GM19240 (cell line): ENCODE results near the gene SERINC1.

ENCODE experiments used
- DNase-seq: peaks from one replicate; pipeline ENCODE4 v3.0.0; 2011; ENCODE audit warnings: low spot score; ENCODE audit not compliant: insufficient read length

SERINC1 gene

DNA sequence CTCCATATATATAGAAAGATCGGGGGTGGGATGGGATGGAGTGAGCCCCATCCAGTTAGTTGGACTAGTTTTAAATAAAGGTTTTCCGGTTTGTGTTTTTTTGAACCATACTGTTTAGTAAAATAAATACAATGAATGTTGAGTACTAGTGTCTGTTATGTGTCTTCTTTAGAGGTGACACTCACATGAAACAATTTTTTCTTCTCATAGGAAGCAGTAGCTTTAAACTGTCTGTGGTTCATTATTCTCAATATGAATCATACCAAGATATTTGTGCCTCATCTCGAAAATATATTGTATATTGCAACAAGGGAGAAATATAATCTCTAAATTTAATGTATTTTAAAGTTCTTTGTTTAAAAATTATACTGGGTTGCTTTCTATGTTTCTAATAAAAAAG lies 38.8 kb downstream of the SERINC1 start:
- DNase-seq, result no peak

DNA sequence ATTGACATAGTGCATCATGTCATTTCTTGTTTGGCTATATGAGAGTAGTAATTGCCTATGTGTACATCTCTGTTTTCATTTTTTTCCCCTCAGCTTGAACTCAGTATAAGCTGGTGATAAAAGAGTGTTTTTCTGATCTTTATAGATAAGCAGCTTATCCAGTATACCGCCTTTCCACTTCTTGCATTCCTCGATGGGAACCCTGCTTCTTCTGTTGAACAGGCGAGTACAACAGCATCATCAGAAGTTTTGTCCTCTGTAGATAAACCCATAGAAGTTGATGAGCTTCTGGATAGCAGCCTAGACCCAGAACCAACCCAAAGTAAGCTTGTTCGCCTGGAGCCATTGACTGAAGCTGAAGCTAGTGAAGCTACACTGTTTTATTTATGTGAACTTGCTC lies 39.8 kb downstream of the SERINC1 start:
- no peak for DNase-seq

DNA sequence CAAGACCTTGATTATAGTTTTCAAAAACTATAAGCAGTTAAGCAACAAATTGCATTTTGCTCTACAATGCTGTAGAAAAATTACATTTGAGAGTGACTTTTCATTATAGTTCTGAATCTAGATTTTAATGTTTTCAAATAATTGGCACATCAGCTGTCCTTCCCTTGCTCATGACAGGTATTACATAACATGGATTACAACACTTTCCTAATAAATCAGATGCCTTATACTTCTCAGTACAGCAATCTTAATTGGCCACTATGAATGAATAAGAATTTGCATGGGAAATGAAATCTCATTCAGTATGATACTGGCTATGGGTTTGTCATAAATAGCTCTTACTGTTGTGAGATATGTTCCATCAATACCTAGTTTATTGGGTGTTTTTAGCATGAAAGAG lies 42.3 kb downstream of the SERINC1 start:
- no peak for DNase-seq

DNA sequence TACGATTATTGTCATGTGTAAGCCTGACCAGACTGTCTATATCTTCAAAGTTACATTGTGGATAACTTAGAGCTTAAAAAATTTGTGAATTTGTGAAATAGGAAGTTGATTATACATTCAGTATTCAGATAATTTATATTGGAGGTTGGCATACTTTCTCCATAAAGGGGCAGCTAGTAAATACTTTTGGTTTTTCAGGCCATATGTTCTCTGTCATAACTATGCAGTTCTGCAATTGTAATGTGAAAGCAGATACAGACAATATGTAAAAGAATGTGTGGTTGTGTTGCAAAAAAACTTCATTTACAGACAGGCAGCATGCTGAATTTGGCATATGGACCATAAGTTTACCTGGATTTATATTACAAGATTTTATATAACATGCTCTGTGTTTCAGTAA lies 42.8 kb downstream of the SERINC1 start:
- DNase-seq, result no peak

DNA sequence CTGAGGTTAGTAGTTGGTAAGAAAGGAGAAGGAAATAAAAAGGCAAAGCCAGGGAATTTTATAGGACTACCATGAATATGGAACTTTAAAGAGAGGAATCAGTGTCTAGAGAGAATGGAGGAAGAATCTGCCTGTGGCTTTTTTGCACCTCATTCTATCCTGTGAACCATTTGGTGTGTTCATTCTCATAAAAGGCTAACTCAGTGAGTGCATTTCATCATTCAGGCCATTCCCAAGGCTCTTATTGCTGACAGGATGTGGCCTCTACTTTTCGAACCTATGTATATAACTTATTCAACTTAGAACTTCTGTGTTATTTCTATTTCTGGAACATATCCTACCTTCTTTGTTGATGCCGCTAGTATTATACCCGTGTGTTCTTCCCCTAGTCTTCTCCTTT lies 45.0 kb downstream of the SERINC1 start:
- DNase-seq, result no peak

DNA sequence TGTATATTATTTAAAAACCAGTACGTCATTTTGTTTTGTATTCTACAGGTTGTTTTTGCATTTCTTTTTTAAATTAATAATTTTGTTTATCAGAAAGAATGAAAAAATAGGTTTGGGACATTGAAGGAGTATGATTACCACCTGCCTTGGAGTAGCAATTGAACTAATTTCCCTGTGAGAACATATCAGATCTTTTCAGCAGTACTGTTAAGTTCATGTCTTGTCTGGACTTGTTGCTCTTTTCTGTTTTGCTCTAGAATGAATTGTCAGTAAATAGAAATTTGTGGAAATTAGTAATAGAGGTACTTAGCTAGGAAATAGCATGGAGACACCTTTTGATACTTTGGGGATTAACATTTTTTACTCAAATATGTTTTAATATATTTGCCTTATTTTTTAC lies 47.9 kb downstream of the SERINC1 start:
- DNase-seq, result no peak

DNA sequence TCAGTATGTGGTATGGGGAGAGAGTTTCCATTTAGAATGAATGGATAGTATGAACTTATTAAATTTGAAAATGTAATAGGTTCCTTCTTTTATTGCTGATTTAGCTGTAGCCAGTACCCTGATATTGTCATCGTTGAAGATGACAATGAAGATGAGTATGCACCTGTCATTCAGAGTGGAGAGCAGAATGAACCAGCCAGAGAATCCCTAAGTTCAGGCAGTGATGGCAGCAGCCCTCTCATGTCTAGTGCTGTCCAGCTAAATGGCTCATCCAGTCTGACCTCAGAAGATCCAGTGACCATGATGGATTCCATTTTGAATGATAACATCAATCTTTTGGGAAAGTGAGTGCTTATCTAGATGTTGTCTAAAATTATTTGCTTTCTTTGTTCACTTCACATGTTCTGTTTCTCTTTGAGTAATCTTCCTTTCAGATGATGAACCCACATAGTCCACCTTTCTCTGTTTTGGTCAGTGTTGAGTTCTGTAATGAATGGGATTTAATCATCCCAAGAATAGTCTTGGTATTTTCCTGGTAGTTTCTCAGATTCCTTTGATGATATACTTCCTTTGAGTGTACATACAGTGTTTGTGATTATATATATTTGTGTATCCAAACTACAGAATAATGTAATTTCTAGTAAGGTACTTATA lies 48.9 kb downstream of the SERINC1 start:
- DNase-seq, result no peak

DNA sequence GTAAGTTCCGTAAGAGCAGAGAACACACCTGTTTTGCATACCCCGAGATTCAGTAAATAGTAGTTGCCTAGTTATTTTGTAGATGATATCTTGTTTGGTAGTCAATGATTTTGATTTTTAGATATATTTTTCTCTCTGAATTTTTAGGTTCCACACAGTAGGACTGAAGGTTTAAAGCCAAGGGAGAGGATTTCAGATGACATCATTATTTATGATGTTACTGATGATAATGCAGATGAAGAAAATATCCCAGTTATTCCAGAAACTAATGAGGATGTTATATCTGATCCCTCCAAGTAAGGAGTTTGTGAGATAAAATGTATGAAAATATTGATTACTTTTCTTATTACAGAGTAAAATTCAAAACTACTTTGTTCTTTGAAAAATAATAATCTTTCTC lies 49.6 kb downstream of the SERINC1 start:
- DNase-seq, result no peak

DNA sequence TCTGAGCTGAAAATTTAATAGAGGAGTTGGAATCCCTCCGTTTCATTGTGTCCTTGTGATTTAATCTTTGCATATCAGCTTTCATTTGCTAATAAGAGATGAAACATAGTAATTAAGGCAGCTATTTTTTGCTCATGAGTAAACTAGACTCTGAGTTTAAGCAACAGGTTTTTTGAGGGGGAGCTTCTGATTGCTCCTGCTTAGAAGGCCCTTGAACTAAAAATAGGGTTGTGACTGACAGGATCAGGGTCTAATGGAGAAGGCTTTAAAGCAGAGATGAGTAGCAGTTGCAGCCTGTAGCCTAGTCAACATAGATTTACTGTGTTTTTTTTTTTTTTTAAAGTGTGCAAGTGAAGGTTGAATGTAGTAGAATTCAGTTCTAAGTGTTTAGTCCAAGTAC lies 54.8 kb downstream of the SERINC1 start:
- DNase-seq, result no peak

DNA sequence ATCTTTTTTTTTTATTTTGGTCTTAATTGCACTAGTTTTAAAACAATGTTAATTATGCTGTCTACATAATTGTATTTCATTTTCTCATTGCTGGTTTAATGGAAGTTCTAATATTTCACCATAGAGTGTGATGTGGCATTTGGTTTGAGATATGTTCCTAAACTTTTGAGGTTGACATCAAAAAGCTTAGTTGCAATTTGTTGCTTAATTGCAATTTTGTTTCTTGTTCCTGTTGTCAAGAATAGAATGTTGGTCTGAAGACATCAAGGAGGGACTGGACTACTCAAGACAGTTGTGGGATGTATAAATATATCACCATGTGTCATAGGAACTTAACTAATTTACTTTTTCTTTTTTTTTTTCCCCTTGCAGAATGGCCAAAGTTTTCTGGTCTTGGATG lies 59.6 kb downstream of the SERINC1 start:
- DNase-seq, result no peak

DNA sequence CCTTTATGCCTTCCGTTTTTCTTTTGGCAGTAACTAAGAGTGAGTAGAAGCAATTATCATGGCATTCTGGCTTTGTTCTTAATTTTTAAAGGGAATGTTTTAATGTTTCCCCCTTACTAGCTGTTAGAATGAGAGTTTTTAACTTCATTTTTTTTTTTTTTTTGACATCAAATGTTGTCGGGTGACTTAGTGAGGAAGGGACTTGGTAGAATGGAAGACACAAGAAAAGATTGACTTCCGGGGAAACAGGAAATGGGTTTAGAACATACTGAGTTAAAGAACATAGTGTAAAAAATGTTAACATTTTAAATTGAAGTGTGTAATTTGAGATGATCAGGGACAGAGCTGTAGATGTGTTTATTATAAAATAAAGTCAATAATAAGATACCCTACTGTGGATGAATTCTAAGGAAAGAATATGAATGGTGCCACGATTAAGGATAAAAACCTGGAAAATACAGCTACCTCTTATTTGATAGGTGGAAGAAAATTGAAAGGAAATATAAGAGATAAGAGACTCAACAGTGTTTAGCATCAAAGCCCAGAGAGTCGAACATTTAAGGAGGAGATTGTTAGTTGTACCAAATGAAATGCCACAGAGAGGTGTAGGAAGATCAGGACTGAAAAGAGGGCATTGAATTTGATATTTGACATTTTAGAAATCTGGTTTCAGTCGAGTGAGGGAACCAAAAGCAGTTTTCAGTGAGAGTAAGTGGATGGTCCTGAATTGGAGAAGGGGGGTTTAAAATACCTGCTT lies 62.7 kb downstream of the SERINC1 start:
- no peak for DNase-seq

DNA sequence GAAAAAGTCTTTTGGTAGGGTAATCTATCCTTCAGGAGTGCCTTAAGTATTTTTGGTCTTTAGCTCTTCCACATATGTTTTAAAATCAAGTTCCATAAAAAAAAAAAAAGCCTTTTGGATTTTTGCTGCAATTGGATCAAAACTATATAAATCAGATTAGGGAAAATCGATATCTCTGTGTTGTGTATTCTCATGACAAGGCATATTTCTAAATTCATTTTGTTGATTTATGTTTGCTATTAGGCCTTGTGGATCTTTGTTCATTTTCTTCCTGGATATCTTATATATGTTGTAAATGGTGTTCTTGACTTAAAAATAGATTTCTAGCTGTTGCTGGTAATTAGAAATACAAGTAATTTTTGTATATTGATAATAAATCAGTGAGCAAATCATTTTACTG lies 63.4 kb downstream of the SERINC1 start:
- DNase-seq, result no peak

DNA sequence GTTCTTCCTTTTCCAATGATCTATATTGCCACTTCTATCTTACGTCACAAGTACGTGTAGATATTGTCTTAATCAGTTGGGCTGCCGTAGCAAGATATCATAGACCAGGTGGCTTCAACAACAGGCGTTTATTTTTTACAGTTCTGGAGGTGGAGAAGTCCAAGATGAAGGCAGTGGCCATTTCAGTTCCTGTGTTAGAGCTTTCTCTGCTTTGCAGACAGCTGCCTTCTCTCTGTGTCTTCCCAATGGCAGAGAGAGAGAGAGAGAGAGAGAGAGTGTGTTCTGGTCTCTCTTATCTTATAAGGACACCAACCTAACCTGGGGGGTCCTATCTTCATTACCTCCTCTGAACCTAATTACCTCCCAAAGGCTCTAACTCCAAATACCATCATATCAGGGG lies 63.9 kb downstream of the SERINC1 start:
- DNase-seq, result no peak

DNA sequence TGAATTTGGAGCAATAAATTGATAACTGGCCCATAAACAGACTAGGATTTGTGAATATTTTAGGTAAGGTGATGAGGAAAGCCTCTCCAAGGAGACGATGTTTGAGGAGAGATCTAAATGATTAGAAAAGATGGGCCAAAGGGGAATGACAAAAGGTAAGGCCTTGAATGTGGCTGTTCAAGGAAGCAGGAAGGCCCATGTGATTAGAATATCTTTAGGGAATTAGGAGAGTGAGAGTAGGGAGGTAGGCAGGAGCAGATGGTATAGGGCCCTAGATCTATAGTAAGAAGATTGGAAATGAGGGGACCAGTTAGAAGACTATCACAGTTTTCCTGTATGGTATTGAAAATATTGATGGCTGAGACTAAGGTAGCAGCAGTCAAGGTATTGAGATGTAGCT lies 65.4 kb downstream of the SERINC1 start:
- no peak for DNase-seq

DNA sequence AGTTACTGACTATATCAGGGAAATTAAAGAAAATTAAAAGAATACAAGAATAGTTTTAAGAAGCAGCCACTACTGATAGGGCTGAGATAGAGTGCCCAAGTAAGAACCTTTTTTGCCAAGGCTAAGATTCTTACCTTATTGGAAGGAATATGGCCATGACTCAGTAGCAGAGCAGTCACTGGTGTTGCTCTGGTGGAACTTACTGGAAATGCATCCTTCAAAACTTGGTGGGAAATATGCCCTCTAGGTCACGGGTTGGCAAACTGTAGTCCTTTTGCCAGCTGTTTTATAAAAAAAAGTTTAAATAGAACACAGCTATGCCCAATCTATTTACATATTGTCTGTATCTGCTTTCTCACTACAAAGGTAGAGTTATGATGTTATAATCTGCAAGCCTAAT lies 66.2 kb downstream of the SERINC1 start:
- DNase-seq, result no peak

DNA sequence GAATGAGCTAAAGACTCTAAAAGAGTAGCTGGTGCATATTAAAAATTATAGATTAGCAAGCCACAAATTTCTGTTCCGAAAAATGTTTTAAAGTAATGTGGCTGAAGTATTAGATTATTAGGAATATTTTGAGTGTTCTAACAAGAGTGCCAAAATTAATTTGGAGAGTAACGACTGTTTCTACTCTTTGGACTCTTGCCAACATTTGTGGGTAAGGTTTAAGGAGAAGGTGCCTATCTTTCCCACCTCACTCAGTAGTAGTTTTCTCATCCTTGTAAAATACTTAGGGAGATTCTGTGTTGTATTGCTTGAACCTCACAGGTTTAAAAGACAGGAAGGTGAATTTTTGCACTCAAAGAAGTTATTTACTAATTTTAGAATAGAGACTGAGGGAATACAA lies 67.2 kb downstream of the SERINC1 start:
- no peak for DNase-seq

DNA sequence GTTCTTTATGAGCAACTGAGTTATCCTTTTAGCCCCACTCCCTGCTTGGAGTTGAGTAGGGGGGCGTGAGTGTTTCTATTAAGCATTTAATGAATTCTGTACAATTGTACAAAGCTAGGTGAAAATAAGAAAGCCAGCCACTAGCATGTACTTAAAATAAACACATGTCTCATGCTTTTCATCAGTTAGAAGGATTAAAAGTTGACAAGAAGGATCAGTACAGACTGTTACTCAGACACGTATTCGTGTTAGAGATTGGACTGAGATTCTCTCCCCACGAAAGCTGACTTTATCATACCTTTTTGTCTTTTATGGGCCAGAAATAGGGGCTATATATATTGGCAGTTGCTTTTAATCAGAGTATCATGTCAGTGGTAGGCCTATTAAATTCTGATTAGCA lies 70.5 kb downstream of the SERINC1 start:
- no peak for DNase-seq

DNA sequence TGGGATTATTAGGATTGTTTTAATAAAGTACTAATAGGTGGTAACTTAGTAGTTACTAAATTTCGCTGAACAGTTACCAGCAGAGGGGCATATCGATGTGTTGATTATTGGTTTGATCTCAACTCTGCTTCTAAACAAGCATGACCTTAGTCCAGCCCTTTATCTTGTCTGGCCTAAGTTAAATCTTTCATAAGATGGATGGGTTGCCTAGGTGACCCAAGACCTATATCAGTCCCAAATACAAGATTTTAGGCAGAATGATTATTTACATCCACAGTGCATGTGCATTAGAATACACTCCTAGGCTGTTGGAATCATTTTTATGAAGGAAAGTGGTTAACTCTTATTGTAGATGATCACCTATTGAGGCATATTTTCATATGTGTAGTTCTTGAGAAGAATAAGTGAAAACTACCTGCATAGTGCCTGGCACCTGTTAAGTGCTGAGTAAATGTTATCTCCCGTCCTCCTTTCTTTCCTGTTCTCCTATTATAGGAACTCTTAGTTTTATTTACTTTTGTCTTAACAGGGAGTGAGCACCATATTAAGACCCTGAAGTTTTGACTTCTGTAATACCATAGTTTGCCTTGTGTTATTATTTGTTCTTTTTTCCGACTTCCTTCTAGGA lies 71.0 kb downstream of the SERINC1 start:
- no peak for DNase-seq

DNA sequence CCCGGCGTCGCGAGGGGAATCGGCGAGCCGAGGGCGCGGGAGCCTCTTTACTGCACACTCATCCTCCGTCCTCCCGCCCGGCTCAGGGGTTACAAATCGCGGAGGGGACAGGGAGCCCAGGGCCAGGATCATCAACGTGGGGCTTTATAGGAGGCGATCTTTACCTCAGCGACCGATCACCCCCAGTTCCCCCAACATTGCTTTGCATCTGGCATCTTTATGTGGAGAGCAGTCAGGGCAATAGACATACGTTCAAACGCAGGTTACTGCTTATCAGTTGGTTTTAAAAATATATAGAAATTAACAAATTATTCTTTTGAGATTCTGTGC lies 71.5 kb downstream of the SERINC1 start:
- no peak for DNase-seq

DNA sequence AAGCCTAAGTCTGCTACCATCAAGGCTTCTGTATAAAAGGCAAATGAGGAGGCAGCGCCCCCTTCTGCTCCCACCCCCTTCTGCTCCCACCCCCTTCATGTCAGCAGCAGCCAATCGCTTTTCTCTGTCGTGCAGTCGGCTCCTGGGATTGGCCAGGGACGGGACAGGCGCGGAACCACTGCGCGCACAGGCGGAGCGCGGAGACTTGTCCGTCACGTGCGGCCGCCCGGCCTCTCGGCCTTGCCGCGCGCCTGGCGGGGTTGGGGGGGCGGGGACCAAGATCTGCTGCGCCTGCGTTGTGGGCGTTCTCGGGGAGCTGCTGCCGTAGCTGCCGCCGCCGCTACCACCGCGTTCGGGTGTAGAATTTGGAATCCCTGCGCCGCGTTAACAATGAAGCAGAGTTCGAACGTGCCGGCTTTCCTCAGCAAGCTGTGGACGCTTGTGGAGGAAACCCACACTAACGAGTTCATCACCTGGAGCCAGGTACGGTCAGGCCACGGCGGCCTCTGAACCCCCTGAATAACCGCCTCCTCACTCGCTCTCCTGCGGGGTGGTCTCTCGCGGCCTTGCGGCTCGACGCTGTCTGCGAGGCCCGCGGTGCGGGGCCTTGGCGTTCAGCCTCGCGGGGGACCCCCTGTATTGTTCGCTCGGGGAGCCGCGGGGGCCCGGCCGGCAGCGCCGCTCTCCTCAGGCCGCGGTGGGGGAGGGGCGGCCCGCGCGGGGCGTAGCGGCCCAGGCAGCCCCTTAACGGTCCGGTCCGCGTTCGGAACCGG lies 72.1 kb downstream of the SERINC1 start, which contains the start of gene HSF2:
TSS of gene HSF2 (plus strand) at position 305 of the 773 bp plus-strand sequence. CDS start at position 391, 86 bp downstream.
- peak; percentile 75 for DNase-seq

DNA sequence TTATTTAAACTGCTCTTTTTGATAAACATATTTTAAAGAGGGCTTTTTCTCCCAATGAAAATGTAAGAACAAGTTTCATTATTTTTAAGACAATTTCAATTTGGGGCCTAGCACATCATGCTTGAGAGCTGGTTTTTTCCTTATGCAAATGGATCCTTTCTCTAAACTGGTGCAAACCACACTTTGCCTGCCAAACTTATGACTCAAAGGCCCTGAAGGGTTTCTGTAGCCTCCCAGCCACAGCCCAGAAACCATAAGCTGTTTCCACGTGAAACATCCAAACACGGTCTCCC lies 72.6 kb downstream of the SERINC1 start:
- DNase-seq, result no peak

DNA sequence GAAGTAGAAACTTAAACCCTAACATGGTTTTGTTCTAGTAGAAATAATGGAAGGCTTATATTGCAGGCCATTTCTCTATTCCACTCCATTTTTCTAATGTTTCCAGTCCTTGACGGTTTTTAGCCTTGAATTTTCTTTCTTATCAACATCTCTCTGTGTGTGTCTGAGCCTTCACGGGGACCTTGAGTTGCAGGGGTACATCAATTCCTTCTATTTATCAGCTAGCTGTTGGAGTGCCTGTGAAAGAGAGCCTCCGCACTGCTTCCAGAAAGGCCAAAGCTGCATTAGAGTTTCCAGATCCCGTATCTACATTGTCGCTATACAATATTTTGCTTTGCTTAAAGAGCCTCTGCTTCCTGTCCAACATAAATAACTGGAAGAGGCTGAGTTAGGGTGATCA lies 77.6 kb downstream of the SERINC1 start:
- DNase-seq, result no peak
